ENCODE data around the gene MLX.

GRCh38 chr17:42518755-42519545 is 48.0 kb upstream of the MLX start:
- TF ChIP-seq CTCF (IDR thresholded peaks at IDR 0.05; ENCODE audit: insufficient read depth, low read length, poor library complexity, severe bottlenecking) = no peak
- no peak for TF ChIP-seq EZH2phosphoT487 (conservative IDR thresholded peaks at IDR 0.05; ENCODE audit: low read length)

All from SU-DHL-6 (cell line).